Glutamatergic neuron (in vitro differentiated cells): Measurements from ENCODE around the gene ARHGEF28. TPM values are rescaled to one million over a fixed set of nuclear protein-coding genes. Genes with fewer than 3 reads are reported as not detected.

Experiments
- DNase-seq: peaks from one replicate; pipeline ENCODE4 v3.0.0; 2022
- H3K27ac Mint-ChIP-seq: one replicate; pipeline ENCODE4 v1.8.0; 2020; ENCODE audit warnings: mild to moderate bottlenecking, mixed read lengths, inconsistent platforms; ENCODE audit not compliant: unreplicated experiment
- H3K27me3 Mint-ChIP-seq: one replicate; pipeline ENCODE4 v1.8.0; 2020; ENCODE audit warnings: mild to moderate bottlenecking, moderate library complexity, mixed read lengths, inconsistent platforms; ENCODE audit not compliant: unreplicated experiment
- H3K36me3 Mint-ChIP-seq: one replicate; pipeline ENCODE4 v1.8.0; 2020; ENCODE audit warnings: mild to moderate bottlenecking, mixed read lengths, inconsistent platforms; ENCODE audit not compliant: unreplicated experiment
- H3K4me1 Mint-ChIP-seq: one replicate; pipeline ENCODE4 v1.8.0; 2020; ENCODE audit warnings: mild to moderate bottlenecking, low read depth, mixed read lengths, inconsistent platforms; ENCODE audit not compliant: unreplicated experiment
- H3K4me3 Mint-ChIP-seq: one replicate; pipeline ENCODE4 v1.8.0; 2020; ENCODE audit warnings: mild to moderate bottlenecking, mixed read lengths, inconsistent platforms; ENCODE audit not compliant: unreplicated experiment
- H3K9me3 Mint-ChIP-seq: one replicate; pipeline ENCODE4 v1.8.0; 2020; ENCODE audit warnings: mild to moderate bottlenecking, moderate library complexity, mixed read lengths, inconsistent platforms; ENCODE audit not compliant: unreplicated experiment
- total RNA-seq: library from RNA; stranded (reverse); fragmentation: NEBNext Ultra II Directional; extraction: Animal tissue kit (Norgen Biotek cat#: 25700); gene quantifications from one replicate; pipeline ENCODE4 v1.2.1, GENCODE V29; 2021; ENCODE audit not compliant: unreplicated experiment
- TF ChIP-seq, protein P1 (sequence below): fragments of 200-600 bp; sonication (generic); IDR thresholded peaks from one replicate; pipeline ENCODE4 v1.5.0; 2021; ENCODE audit not compliant: partially characterized antibody, unreplicated experiment

ARHGEF28 gene
- total RNA-seq, 1 donor from 2014 or later: 0.47 TPM

DNA sequence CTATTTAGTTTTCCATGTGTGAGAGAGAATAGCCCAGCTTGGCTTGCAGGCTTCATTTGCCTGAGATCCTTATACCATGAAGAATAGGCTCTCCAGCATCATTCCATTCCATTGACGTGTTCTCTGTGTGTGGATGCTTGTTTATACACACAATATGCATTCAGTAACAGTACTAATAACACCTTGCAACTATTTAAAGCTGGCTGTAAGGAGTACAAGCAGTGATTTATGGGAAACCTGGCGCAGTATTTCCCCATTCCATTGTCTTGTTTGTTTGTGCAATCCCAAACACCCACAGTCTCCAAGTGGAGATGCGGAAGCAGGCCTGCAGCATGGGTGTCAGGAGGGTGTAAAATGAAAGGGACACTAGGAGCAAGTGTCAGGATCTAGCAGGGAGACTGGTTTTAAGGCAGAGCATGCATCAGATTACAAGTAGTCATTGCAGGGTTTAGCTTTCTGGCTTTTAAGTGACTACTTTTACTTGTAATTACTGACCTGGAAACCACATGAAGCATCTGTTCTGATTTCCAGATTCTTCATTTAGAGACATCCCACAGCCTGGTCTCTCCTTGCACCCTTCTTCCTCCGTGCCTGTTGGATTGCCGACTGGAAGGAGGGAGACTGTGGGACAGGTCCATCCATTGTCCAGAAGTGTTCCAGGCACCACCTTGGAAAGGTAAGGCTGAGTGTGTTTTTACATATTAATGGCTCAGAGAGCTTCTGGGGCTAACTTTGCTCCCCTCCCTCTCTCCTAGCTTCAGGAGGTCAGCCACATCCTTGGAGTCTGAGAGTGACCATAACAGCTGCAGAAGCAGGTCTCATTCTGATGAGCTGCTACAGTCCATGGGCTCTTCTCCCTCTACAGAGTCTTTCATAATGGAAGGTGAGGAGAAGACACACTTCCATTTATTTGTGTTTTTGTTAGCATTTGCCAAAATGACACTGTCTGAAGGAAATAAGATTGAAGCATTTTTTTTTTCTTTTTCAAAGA is 241.6 kb downstream of the ARHGEF28 start:
- no peaks in the 10 kb centered on the region for H3K4me1 Mint-ChIP-seq
- H3K27me3 Mint-ChIP-seq: no peaks in the 10 kb centered on the region
- no peak overlapping the region for H3K4me3 Mint-ChIP-seq
- TF ChIP-seq, protein P1, sequence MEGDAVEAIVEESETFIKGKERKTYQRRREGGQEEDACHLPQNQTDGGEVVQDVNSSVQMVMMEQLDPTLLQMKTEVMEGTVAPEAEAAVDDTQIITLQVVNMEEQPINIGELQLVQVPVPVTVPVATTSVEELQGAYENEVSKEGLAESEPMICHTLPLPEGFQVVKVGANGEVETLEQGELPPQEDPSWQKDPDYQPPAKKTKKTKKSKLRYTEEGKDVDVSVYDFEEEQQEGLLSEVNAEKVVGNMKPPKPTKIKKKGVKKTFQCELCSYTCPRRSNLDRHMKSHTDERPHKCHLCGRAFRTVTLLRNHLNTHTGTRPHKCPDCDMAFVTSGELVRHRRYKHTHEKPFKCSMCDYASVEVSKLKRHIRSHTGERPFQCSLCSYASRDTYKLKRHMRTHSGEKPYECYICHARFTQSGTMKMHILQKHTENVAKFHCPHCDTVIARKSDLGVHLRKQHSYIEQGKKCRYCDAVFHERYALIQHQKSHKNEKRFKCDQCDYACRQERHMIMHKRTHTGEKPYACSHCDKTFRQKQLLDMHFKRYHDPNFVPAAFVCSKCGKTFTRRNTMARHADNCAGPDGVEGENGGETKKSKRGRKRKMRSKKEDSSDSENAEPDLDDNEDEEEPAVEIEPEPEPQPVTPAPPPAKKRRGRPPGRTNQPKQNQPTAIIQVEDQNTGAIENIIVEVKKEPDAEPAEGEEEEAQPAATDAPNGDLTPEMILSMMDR: no peak
- no peaks in the 10 kb centered on the region for H3K36me3 Mint-ChIP-seq
- H3K27ac Mint-ChIP-seq: no peak overlapping the region
- H3K9me3 Mint-ChIP-seq: no peaks in the 10 kb centered on the region
- DNase-seq: no peak

DNA sequence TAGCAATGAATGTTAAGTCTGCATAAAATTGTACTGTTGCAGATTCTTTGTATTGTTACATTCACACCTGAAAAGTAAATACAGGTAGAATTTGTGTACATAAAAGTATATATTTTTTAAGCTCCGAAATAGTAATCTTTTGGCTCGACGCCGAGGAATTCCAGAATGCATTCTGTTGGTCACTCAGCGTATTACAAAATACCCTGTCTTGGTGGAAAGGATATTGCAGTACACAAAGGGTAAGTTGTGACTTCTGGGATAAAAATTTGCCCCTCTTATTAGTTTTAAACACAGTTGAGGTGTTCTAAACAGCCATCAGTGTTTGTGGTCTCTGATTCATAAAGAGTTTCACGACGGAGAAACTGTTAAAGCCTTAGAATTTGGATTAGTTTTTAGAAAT is 257.6 kb downstream of the ARHGEF28 start:
- Mint-ChIP-seq H3K4me1 (no peaks in the 10 kb centered on the region), H3K27me3 (peaks cover 1% of the 10 kb centered on the region), H3K36me3 (peaks cover 4% of the 10 kb centered on the region), H3K4me3 (no peak overlapping the region), H3K9me3 (no peaks in the 10 kb centered on the region), H3K27ac (no peak overlapping the region)
- TF ChIP-seq, protein P1: no peak
- no peak for DNase-seq

DNA sequence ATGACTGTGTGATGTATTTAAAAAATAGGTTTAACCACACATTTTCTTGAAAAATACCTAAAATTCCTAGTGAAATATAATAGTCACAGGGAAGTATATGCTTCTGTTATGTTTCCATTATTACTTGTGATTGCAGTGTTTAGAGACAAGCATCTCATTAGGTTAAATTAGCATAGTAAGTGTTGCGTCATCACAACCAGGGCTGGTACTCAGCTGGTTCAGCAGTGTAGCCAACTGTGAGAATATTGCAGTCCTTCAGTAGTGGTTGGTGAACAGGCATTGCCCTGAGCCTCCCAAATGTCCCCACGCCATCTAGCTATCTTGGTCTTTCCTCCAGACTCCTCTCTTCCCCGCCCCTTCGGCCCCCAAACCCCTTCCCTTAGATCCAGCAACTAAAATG is 261.7 kb downstream of the ARHGEF28 start:
- Mint-ChIP-seq H3K4me3 (no peak overlapping the region), H3K27ac (no peak overlapping the region), H3K27me3 (no peaks in the 10 kb centered on the region), H3K9me3 (no peaks in the 10 kb centered on the region), H3K36me3 (no peaks in the 10 kb centered on the region), H3K4me1 (no peaks in the 10 kb centered on the region)
- TF ChIP-seq, protein P1: no peak
- no peak for DNase-seq

DNA sequence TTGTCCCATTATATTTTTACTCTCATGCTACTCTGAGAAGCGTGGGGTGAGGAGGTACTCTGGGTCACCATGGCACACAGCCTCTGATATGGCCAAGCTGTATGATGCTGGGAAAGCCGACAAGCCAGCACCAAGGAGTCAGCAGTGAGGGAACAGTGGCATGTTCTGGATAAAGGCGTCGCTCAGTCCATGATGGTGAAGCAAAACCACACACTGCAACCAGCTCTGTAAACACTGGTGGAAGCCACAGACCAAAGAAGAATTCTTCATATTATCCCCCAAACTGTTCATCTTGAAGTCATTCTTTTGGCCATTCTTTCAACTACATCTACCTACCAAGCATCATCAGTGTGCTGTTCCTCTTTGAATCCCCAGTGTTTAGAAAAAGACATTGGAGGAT is 264.6 kb downstream of the ARHGEF28 start:
- TF ChIP-seq, protein P1: no peak
- Mint-ChIP-seq H3K27ac (no peak overlapping the region), H3K4me3 (no peak overlapping the region), H3K36me3 (no peaks in the 10 kb centered on the region), H3K27me3 (no peaks in the 10 kb centered on the region), H3K4me1 (no peaks in the 10 kb centered on the region), H3K9me3 (no peaks in the 10 kb centered on the region)
- no peak for DNase-seq

DNA sequence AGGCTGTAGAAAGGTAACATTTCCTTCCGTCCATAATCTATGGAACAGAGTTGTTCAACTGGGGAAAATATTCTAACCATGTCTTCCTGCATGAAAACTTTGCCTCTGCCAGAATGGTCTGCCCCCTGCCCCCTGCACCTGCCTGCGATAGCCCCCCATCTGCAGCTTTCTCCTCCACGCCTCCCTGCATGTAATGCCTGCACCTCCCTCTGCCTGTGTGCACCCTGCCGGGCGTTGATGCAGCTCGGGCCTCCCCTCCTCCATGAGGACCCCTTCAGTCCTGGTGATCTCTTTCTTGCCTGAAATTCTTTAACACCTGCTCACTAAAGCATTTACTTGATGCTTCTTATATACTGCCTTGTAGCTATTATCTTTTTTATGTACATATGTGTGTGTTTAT is 266.2 kb downstream of the ARHGEF28 start:
- DNase-seq: no peak
- H3K4me1 Mint-ChIP-seq: peaks cover 4% of the 10 kb centered on the region
- H3K36me3 Mint-ChIP-seq: peaks cover 4% of the 10 kb centered on the region
- H3K27me3 Mint-ChIP-seq: no peaks in the 10 kb centered on the region
- TF ChIP-seq, protein P1: no peak
- no peak overlapping the region for H3K4me3 Mint-ChIP-seq
- H3K27ac Mint-ChIP-seq: no peak overlapping the region
- H3K9me3 Mint-ChIP-seq: no peaks in the 10 kb centered on the region
